OCI-LY3 (cell line): ENCODE measurements around the gene DDX25.
A peak's percentile ranks its signal among the peaks of the same experiment; 100 is the strongest.

ENCODE experiments used
- EZH2phosphoT487 ChIP-seq: fragments of 200-600 bp; shearing (Covaris generic); IDR thresholded peaks from 2 replicates; pipeline ENCODE4 v1.6.1; 2018; ENCODE audit warnings: antibody characterized with exemption, mixed run types, low read depth
- TF ChIP-seq, protein P1 (sequence below): fragments of 200-600, 300-600 bp; sonication (generic); IDR thresholded peaks from 2 replicates; pipeline ENCODE4 v1.5.1; 2014; ENCODE audit warnings: antibody characterized with exemption, low read length, low read depth

DNA sequence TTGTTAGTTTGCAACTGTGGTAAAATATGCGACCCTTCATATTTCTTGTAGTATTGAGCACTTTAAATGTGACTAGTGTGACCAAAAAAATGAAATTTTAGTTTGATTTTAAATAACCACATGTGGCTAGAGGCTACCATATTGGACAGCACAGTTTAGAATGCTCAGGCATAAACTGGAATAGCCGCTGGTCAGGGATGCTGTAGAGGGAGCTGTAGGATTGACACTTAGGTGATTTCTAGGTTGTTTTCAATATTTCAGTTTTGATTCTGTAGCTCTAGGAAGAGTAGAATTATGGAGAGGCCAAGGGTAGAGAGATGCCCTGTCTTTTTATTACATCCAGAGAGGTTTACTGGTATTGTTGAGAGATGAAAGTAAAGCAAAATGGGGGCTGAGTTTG lies 30.7 kb downstream of the DDX25 start:
- TF ChIP-seq, protein P1, sequence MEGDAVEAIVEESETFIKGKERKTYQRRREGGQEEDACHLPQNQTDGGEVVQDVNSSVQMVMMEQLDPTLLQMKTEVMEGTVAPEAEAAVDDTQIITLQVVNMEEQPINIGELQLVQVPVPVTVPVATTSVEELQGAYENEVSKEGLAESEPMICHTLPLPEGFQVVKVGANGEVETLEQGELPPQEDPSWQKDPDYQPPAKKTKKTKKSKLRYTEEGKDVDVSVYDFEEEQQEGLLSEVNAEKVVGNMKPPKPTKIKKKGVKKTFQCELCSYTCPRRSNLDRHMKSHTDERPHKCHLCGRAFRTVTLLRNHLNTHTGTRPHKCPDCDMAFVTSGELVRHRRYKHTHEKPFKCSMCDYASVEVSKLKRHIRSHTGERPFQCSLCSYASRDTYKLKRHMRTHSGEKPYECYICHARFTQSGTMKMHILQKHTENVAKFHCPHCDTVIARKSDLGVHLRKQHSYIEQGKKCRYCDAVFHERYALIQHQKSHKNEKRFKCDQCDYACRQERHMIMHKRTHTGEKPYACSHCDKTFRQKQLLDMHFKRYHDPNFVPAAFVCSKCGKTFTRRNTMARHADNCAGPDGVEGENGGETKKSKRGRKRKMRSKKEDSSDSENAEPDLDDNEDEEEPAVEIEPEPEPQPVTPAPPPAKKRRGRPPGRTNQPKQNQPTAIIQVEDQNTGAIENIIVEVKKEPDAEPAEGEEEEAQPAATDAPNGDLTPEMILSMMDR: peak; percentile 19; the same call in 1 of the 2 replicates
- no peak for TF ChIP-seq EZH2phosphoT487
